Lung (tissue), 12 donors: ENCODE data around the gene PLB1. TPM values are rescaled to one million over a fixed set of nuclear protein-coding genes. Genes with fewer than 3 reads are reported as not detected.

ENCODE experiments used
- ATAC-seq: fragments of 200-7000 bp; cut with Tn5 transposase; one replicate; pipeline ENCODE4 v1.9.1; 2020; ENCODE audit warnings: moderate number of reproducible peaks; ENCODE audit not compliant: insufficient read depth, low FRiP score
- DNase-seq, 3 donors: peaks; one replicate each; pipeline ENCODE4 v3.0.0-alpha.2; 2013 to 2017
- H3K27ac ChIP-seq, 2 donors: one replicate each; pipeline ENCODE4 v1.5.1; 2013; ENCODE audit warnings: mild to moderate bottlenecking in 2 of 2, moderate library complexity in 2 of 2, control low read depth in 1 of 2, inconsistent platforms in 1 of 2, low read depth in 1 of 2, low read length in 1 of 2
- H3K27me3 ChIP-seq, 3 donors: one replicate each; pipeline ENCODE4 v1.5.1; 2013; ENCODE audit warnings: low read length in 2 of 3; ENCODE audit not compliant: control insufficient read depth in 3 of 3, insufficient read depth in 3 of 3
- H3K36me3 ChIP-seq, 4 donors: one replicate each; pipeline ENCODE4 v1.5.1; 2013; ENCODE audit warnings: low read length in 4 of 4, mild to moderate bottlenecking in 1 of 4, moderate library complexity in 1 of 4; ENCODE audit not compliant: control insufficient read depth in 4 of 4, insufficient read depth in 4 of 4
- H3K4me1 ChIP-seq, 5 donors: one replicate each; pipeline ENCODE4 v1.5.1; 2013; ENCODE audit warnings: low read length in 5 of 5, mild to moderate bottlenecking in 2 of 5, moderate library complexity in 1 of 5; ENCODE audit not compliant: control insufficient read depth in 5 of 5, insufficient read depth in 5 of 5
- H3K4me3 ChIP-seq: one replicate; pipeline ENCODE4 v1.5.1; 2013; ENCODE audit warnings: mild to moderate bottlenecking, control low read depth, moderate library complexity
- H3K9ac ChIP-seq, 2 donors: one replicate each; pipeline ENCODE4 v1.5.1; 2013; ENCODE audit warnings: low read length in 2 of 2, control low read depth in 1 of 2; ENCODE audit not compliant: insufficient read depth in 1 of 2
- H3K9me3 ChIP-seq, 4 donors: one replicate each; pipeline ENCODE4 v1.5.1; 2013; ENCODE audit warnings: low read length in 3 of 4, mild to moderate bottlenecking in 1 of 4, moderate library complexity in 1 of 4; ENCODE audit not compliant: control insufficient read depth in 4 of 4, insufficient read depth in 3 of 4
- WGBS, 2 donors: extraction: QIAGEN DNeasy Blood & Tissue Kit; methylation state at CpG; one replicate each; pipeline ENCODE4 v1.1.7; 2013; 5-methylcytosine and 5-hydroxymethylcytosine counted together
- polyA plus RNA-seq, 2 donors: library from polyadenylated mRNA; stranded (reverse); fragments of 200-250 nt; gene quantifications; one replicate each; pipeline ENCODE4 v1.2.1, GENCODE V29; 2013
- total RNA-seq, 2 donors: library from RNA; depleted of rRNA in 1 of 2; stranded (reverse); fragments of >200 nt in 1 of 2; gene quantifications; one replicate each; pipeline ENCODE4 v1.2.1, GENCODE V29; 2014 to 2021
- TF ChIP-seq, protein P1 (sequence below): IDR thresholded peaks from 2 replicates; pipeline ENCODE4 v1.5.1; 2012; ENCODE audit warnings: mild to moderate bottlenecking; ENCODE audit errors: control extremely low read depth, extremely low read depth
- donor health status: control.
- donor health status: control.
- donor health status: Bipolar disorder and iron deficiency.
- donor health status: healthy.
- donor health status: DM: yes; HTN: yes; CAD: no.

PLB1 gene
- total and polyA plus RNA-seq, 4 donors, result 1.0 to 10.3 (median 6.7) TPM

- no peaks in the 10 kb centered on the region for H3K36me3 ChIP-seq
- no peaks in the 10 kb centered on the region for H3K27me3 ChIP-seq
- peaks cover 0 to 13% (median 11%) of the 10 kb centered on the region in 5 donors for H3K4me1 ChIP-seq
- no peaks in the 10 kb centered on the region for H3K9me3 ChIP-seq
- TF ChIP-seq, protein P1, sequence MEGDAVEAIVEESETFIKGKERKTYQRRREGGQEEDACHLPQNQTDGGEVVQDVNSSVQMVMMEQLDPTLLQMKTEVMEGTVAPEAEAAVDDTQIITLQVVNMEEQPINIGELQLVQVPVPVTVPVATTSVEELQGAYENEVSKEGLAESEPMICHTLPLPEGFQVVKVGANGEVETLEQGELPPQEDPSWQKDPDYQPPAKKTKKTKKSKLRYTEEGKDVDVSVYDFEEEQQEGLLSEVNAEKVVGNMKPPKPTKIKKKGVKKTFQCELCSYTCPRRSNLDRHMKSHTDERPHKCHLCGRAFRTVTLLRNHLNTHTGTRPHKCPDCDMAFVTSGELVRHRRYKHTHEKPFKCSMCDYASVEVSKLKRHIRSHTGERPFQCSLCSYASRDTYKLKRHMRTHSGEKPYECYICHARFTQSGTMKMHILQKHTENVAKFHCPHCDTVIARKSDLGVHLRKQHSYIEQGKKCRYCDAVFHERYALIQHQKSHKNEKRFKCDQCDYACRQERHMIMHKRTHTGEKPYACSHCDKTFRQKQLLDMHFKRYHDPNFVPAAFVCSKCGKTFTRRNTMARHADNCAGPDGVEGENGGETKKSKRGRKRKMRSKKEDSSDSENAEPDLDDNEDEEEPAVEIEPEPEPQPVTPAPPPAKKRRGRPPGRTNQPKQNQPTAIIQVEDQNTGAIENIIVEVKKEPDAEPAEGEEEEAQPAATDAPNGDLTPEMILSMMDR, result no peak
- WGBS, 2 donors, result 68 to 80% methylated on average over 10 of the region's 10 CpGs
- no peak for ATAC-seq
- no peak for DNase-seq
- H3K27ac ChIP-seq, result no peak overlapping the region
- no peak overlapping the region for H3K9ac ChIP-seq
- no peak overlapping the region for H3K4me3 ChIP-seq
Measured at GRCh38 chr2:28619213-28620196, 123.6 kb downstream of the PLB1 start.

DNA sequence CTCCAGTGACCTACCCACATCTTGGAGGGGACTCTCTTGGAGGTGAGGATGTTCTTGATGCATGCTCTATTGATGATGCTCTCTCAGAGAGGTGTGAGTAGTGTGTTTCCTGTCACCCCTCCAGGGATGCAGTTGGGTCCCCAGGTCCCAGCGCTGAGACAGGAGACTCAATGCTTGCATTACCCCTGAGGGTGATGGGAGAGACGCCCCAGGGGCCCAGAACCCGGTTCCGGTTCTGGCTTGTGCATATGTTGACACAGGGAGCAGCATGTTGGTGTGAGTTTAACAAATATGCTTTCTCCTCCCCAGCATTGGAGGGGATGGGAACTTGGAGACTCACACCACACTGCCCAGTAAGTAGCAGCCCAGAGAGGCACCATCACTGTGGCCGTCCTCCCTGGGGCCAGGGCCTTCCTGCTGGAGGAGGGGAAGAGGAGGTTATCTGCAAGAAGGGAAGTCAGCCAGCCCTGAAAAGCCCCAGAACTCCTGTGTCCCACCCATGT is 124.5 kb downstream of the PLB1 start:
- peaks cover 4 to 21% (median 15%) of the 10 kb centered on the region in 5 donors for H3K4me1 ChIP-seq
- no peak overlapping the region for H3K9ac ChIP-seq
- no peak for ATAC-seq
- no peaks in the 10 kb centered on the region for H3K9me3 ChIP-seq
- H3K27me3 ChIP-seq, result no peaks in the 10 kb centered on the region
- no peak for DNase-seq
- TF ChIP-seq, protein P1, result no peak
- H3K4me3 ChIP-seq, result no peak overlapping the region
- WGBS, 2 donors, result 75 to 90% methylated on average over 5 of the region's 5 CpGs
- H3K27ac ChIP-seq, result peak overlapping the region in 1 of 2 donors; percentile 94
- no peaks in the 10 kb centered on the region for H3K36me3 ChIP-seq

DNA sequence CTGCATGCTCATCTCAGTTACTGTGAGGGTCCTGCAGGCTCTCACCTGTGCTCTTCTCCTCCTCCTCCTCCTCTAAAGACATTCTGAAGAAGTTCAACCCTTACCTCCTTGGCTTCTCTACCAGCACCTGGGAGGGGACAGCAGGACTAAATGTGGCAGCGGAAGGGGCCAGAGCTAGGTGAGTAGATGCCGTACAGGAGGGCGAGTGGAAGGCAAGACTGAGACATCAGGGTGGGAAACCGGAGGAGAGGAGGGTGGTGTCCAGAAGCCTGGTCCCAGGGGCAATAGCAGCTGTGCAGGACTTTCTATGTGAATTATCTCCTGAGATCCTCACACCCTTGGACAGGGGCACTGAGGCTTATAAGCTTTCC is 124.9 kb downstream of the PLB1 start:
- TF ChIP-seq, protein P1, result no peak
- WGBS, 2 donors, result 93 to 95% methylated on average over 4 of the region's 4 CpGs
- H3K4me3 ChIP-seq, result no peak overlapping the region

More for the DNA sequence above, 124.9 kb downstream of the PLB1 start:
- H3K36me3 ChIP-seq, result no peaks in the 10 kb centered on the region
- peak overlapping the region in 1 of 2 donors; percentile 34 for H3K9ac ChIP-seq
- no peak for ATAC-seq
- peak overlapping the region in 1 of 2 donors; percentile 94 for H3K27ac ChIP-seq
- H3K4me1 ChIP-seq, result peaks cover 7 to 26% (median 19%) of the 10 kb centered on the region in 5 donors
- no peak for DNase-seq
- no peaks in the 10 kb centered on the region for H3K27me3 ChIP-seq
- H3K9me3 ChIP-seq, result no peaks in the 10 kb centered on the region
